ENCODE measurements around the gene KRTAP5-8.
"Not testable (repeated sequence)": the region's sequence is repeated elsewhere in the genome, so short reads cannot be mapped to it uniquely, and the experiment has no call there.

Gene KRTAP5-8

DNA sequence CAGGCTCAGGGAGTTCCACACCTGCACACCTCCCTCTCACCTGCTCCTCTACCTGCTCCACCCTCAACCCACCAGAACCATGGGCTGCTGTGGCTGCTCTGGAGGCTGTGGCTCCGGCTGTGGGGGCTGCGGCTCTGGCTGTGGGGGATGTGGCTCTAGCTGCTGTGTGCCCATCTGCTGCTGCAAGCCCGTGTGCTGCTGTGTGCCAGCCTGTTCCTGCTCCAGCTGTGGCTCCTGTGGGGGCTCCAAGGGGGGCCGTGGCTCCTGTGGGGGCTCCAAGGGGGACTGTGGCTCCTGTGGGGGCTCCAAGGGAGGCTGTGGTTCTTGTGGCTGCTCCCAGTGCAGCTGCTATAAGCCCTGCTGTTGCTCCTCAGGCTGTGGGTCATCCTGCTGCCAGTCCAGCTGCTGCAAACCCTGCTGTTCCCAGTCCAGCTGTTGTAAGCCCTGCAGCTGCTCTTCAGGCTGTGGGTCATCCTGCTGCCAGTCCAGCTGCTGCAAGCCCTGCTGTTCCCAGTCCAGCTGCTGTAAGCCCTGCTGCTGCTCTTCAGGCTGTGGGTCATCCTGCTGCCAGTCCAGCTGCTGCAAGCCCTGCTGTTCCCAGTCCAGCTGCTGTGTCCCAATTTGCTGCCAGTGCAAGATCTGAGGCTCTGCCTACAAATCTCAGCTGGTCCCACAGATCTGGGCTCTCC, at the start of gene KRTAP5-8:
KRTAP5-8 (plus strand) TSS at position 49 of the 689 bp plus-strand sequence; CDS start at position 80, 31 bp downstream.
- DNase-seq: not testable (repeated sequence)

DNA sequence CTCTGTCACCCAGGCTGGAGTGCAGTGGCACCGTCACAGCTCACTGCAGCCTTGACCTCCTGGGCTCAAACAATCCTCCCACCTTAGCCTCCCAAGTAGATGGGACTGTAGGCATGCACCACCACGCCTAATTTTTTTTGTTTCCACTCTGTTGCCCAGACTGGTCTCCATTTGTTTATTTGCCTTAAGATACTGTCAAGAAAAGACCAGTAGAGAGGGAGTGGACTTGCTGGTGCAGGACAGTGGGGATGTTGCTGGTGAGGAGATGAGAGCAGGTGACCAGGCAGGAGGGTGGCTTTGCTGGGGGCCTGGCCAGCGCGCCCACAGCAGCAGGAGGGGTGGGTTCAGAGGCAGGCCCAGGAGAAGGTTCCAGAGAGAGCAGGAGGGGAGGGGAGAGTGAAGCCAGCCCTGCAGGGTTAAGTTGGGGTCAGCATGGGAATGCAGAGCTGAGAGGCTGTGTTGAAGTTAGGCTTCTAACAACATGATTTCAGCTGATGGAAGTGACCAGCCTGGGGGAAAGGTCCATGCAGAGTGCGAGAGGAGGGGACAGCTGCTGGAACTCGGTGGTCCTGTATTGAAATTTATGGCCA, 49.0 kb upstream of the KRTAP5-8 start:
- no peak for DNase-seq

DNA sequence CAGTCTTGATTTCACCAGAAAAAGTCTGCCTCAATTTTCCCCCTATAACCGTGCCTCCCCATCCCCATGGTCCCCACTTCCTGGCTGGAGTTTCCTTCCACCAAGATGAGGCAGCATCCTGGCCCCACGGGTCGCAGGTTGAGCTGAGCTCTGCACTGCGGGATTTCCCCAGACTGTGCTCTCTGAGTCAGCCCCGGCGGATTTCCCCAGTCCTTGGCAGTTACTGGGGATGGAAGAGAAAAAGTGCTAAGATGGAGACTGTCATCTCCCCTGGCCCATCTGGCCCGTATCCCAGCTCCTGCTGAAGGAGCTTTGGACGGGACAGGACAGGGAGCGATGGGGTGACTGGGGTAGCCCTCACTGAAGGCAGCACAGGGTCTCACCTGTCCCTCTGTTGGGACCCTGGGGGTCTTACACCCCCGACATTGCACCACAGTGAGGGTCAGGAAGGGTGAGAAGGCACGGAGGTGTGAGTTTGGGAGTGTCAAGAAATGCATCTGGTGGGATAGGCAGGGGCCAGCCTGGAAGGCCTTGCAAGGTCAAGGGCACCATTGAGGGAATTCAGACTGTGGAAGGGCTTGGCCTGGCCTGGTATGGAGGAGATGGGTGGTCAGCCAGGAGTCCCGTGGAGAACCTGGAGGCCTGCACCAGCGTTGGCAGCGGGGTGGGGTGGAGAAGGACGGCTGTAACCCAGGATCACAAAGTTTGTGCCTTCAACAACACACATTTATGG, 48.3 kb upstream of the KRTAP5-8 start:
- no peak for DNase-seq

- no peak for DNase-seq
Measured at GRCh38 chr11:71490044-71490730, 47.6 kb upstream of the KRTAP5-8 start.

- no peak for DNase-seq
Measured at GRCh38 chr11:71490731-71491390, 47.0 kb upstream of the KRTAP5-8 start.

- no peak for DNase-seq
Measured at GRCh38 chr11:71491531-71491930, 46.3 kb upstream of the KRTAP5-8 start.

- DNase-seq: no peak
Measured at GRCh38 chr11:71491940-71492339, 45.9 kb upstream of the KRTAP5-8 start.

- no peak for DNase-seq
Measured at GRCh38 chr11:71495286-71496230, 42.3 kb upstream of the KRTAP5-8 start.

GRCh38 chr11:71496421-71496820, 41.4 kb upstream of the KRTAP5-8 start:
- DNase-seq: no peak

DNA sequence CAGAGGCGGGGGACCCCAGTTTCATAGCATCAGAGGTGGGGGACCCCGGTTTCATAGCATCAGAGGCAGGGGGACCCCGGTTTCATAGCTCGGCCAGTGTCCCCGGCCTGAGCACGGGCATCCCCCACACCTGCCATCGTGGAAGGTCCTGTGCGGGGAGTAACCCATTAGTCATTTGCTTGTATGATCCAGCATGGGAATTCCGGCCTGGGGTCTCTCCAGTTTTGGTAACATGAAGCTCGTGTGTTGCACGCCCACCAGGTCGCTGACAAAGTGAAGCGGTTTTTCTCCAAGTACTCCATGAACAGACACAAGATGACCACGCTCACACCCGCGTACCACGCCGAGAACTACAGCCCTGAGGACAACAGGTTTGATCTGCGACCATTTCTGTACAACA, 39.7 kb upstream of the KRTAP5-8 start:
- DNase-seq: no peak

DNA sequence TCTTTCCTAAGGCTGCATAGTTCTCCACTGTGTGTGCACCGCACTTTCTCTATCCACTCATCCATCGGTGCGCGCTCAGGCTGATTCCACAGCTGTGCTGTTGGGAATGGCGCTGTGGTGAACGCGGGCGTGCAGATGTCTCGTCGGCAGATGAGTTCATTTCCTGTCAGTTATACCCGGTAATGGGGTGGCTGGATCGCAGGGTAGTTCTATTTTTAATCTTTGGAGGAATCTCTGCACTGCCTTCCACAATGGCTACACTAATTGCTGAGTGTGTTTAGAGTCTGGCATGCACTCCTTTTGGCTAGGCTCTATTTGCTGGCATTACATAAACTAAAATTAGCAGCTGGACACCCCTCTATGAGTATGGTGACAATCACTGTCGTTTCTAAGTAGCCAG, 38.7 kb upstream of the KRTAP5-8 start:
- DNase-seq: no peak

DNA sequence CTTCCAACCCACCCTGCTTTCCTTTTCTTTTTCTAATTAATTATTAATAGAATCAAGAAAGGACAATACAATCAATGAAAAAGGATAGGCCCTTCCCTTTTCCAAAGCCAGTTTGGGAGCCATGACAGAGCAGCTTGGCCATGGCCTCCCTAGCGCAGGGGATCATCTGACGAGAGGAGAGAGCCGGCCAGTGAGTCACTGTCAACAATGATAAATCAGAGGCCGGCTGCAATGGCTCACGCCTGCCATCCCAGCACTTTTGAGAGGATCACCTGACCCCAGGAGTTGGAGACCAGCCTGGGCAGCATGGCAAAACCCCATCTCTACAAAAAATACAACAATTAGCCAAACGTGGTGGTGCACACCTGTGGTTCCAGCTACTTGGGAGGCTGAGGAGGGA, 38.3 kb upstream of the KRTAP5-8 start:
- DNase-seq: no peak

DNA sequence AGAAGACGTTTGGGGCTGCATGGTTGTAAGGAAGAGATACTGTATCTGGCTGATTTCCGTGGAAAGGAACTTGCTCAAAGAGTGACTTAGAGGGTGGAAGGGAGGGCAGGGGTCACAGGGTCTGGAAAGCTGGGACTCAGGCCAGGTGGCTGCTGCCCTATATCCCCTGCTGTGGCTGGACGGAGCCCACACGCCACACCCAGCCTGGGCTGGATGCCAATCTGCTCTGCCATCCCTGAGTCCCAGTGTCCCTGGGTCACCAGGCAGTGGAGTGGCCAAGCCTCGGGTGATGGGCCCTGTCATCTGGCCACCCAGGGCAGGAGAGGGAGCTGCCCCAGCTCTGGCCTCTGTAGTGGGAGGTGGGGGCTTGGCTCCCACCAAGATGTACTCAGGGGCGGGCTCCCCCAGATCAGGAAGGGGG, 37.2 kb upstream of the KRTAP5-8 start:
- DNase-seq: no peak

GRCh38 chr11:71501071-71501985, 36.5 kb upstream of the KRTAP5-8 start:
- no peak for DNase-seq

DNA sequence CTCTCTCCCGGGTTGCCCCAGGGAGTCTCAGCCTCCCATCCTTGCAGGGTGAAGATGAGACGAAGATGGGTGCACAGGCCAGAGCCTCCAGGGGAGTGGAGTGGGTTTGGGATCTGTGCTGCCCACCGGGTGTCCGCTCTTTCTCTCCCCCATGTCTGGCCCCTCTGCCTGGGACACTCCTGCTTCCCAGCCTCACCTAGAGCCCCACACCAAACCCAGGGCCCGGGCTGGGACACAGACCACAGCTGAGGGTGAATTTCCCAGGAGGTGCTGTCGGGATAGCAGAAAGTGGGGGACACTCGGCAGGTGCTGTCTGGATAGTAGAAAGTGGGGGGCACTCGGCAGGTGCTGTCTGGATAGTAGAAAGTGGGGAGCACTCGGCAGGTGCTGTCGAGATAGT, 35.8 kb upstream of the KRTAP5-8 start:
- DNase-seq: no peak

- no peak for DNase-seq
Measured at GRCh38 chr11:71502871-71503435, 34.9 kb upstream of the KRTAP5-8 start.

DNA sequence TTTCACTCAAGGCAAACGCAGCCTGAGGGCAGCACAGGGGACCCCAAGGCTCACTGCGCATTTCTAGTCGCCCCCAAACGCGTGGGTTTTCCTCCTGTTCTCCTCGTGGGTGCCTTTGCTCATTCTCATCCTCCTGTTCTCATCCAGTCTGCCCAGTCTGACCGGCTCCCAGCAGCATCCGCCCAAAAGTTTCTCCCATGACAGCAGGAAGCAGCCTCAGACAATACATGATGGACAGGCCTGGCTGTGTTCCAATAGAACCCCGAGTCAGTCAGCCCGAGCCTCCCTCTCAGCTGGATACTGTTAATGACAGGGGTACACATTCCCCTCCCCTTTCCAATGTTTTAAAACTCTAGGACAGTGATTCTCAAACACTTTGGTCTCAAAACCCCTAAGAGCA, 33.3 kb upstream of the KRTAP5-8 start:
- DNase-seq: no peak

GRCh38 chr11:71505001-71505400, 32.8 kb upstream of the KRTAP5-8 start:
- no peak for DNase-seq

DNA sequence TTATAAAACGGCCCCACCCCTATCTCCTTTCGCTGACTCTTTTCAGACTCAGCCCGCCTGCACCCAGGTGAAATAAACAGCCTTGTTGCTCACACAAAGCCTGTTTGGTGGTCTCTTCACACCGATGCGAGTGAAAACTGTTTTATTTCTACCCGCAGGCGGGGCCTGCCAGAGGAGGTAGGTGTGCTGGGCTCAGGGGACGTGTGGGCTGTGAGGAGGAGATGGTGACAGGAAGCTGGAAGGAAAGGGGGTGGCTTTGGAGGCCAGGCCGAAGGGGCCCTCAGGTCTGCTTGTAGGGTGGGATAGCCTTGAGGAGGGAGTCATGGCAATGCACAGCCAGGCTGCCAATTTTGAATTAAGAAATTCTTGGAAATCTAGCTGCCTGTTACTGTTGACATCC, 32.0 kb upstream of the KRTAP5-8 start:
- no peak for DNase-seq

DNA sequence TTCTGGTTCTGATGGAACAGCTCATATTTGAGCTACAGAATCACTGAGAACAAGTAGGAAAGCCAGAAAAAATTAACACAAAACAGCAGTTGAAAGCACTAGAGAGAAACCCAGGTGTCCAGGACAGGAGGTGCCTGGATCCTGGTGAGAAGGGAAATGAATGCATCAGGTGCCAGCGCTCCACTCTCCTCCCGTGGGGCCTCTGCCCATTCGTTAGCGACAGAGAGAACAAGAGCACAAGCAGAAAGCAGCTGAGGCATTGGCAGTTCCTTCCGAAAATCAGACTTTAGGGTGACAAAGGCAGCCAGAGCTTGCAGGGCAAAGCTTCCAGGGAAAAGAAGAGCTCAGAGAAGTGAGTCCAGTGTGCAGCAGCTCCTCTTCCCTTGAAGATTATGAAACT, 30.7 kb upstream of the KRTAP5-8 start:
- no peak for DNase-seq
